ENCODE results near the gene LGI1.

GRCh38 chr10:93751832-93752231 is 5.9 kb upstream of the LGI1 start:
- TF ChIP-seq CTCF (IDR thresholded peaks at IDR 0.05): no peak
- no peak for TF ChIP-seq TCF7L2 (IDR thresholded peaks at IDR 0.05; ENCODE audit: low read depth, low read length)
- no peak for TF ChIP-seq REST (IDR thresholded peaks at IDR 0.05; ENCODE audit: insufficient read depth in 1 of 2, low read depth in 2 of 2, low read length in 1 of 2)
- TF ChIP-seq SIN3A (IDR thresholded peaks at IDR 0.05; ENCODE audit: borderline replicate concordance, insufficient read depth, low read depth, low read length): no peak
- no peak for TF ChIP-seq POLR2AphosphoS5 (IDR thresholded peaks at IDR 0.05; ENCODE audit: low read depth, low read length)

All from Panc1 (cell line).